Esophagus squamous epithelium (tissue), 5 donors: Measurements from ENCODE around the gene TNFAIP3. TPM values are rescaled to one million over a fixed set of nuclear protein-coding genes. Genes with fewer than 3 reads are reported as not detected.

Experiments
- DNase-seq: peaks from one replicate; lab custom pipeline; 2025; lab: John Stamatoyannopoulos, UW
- H3K27ac ChIP-seq, 4 donors: fragments of 200-600 bp; sonication (generic); one replicate each; pipeline ENCODE4 v1.5.1; 2016 to 2019; ENCODE audit warnings: mild to moderate bottlenecking in 1 of 4
- H3K27me3 ChIP-seq, 4 donors: fragments of 200-600 bp; sonication (generic); 1 replicate in 3 of 4; 2 replicates in 1 of 4; pipeline versions ENCODE4 v1.5.1 to v1.6.0; 2017 to 2021; ENCODE audit warnings: antibody characterized with exemption in 1 of 4
- H3K36me3 ChIP-seq, 3 donors: fragments of 200-600 bp; sonication (generic); one replicate each; pipeline ENCODE4 v1.5.1; 2016 to 2019
- H3K4me1 ChIP-seq, 3 donors: fragments of 200-600 bp; sonication (generic); one replicate each; pipeline ENCODE4 v1.5.1; 2017 to 2019
- H3K4me3 ChIP-seq, 4 donors: fragments of 200-600 bp; sonication (generic); 1 replicate in 3 of 4; 2 replicates in 1 of 4; pipeline ENCODE4 v1.5.1; 2016 to 2019; ENCODE audit warnings: mild to moderate bottlenecking in 2 of 4, moderate library complexity in 1 of 4
- H3K9me3 ChIP-seq, 3 donors: fragments of 200-600 bp; sonication (generic); one replicate each; pipeline ENCODE4 v1.5.1; 2016 to 2019
- CTCF ChIP-seq, 6 experiments: fragments of 450-650 bp in 4 of 6; fragments of 200-600 bp in 2 of 6; sonication (generic) in 2 of 6; IDR thresholded peaks; one replicate each; pipeline ENCODE4 v1.5.1; 2016 to 2019; ENCODE audit warnings: antibody characterized with exemption in 6 of 6, mild to moderate bottlenecking in 4 of 6, moderate library complexity in 4 of 6
- POLR2A ChIP-seq, 4 donors: fragments of 450-650 bp; IDR thresholded peaks; one replicate each; pipeline ENCODE4 v1.6.1; 2017; ENCODE audit warnings: antibody characterized with exemption in 4 of 4, mild to moderate bottlenecking in 4 of 4, moderate library complexity in 3 of 4
- WGBS, 2 donors: methylation state at CpG; one replicate each; pipeline ENCODE4 v1.1.5; 2018; 5-methylcytosine and 5-hydroxymethylcytosine counted together
- intact Hi-C: fragments of 100-400 bp; cut with DNase I; formaldehyde crosslinking; loops from one replicate; pipeline ENCODE4 v1.15.0; 2022
- total RNA-seq, 4 donors: library from RNA; depleted of rRNA; stranded (reverse); fragments of >200 nt; gene quantifications; one replicate each; pipeline ENCODE4 v1.1.0, GENCODE V29; 2016
- donor health status: DM: yes; HTN: yes; CAD: no.

Gene TNFAIP3
- total RNA-seq, 4 donors from 2014 or later = 4.2 to 21.7 (median 7.7) TPM

- H3K9me3 ChIP-seq = no peaks in the 10 kb centered on the region
- H3K4me3 ChIP-seq = no peak overlapping the region
- TF ChIP-seq CTCF (IDR thresholded peaks at IDR 0.05) (no peak), POLR2A (IDR thresholded peaks at IDR 0.05) (no peak)
- intact Hi-C loops = no loop called here
- WGBS, 2 donors = 92 to 94% methylated on average over 7 of the region's 7 CpGs
- no peak for DNase-seq
- no peak overlapping the region for H3K27ac ChIP-seq
- H3K36me3 ChIP-seq = no peaks in the 10 kb centered on the region
- H3K27me3 ChIP-seq = no peaks in the 10 kb centered on the region
- no peaks in the 10 kb centered on the region for H3K4me1 ChIP-seq
These were observed 36.3 kb downstream of the TNFAIP3 start for GRCh38 chr6:137903274-137903932.

GRCh38 chr6:137903933-137904821 is 37.1 kb downstream of the TNFAIP3 start:
- Histone ChIP-seq H3K27ac (no peak overlapping the region), H3K36me3 (no peaks in the 10 kb centered on the region), H3K4me1 (no peaks in the 10 kb centered on the region), H3K4me3 (no peak overlapping the region), H3K27me3 (no peaks in the 10 kb centered on the region), H3K9me3 (no peaks in the 10 kb centered on the region)
- intact Hi-C loops = no loop called here
- WGBS, 2 donors = 75 to 85% methylated on average over 11 to 12 of the region's 12 CpGs
- no peak for DNase-seq
- no peak for TF ChIP-seq CTCF (IDR thresholded peaks at IDR 0.05)
- no peak for TF ChIP-seq POLR2A (IDR thresholded peaks at IDR 0.05)

GRCh38 chr6:137904822-137905617 is 38.0 kb downstream of the TNFAIP3 start:
- no peak for DNase-seq
- peak overlapping the region in 2 of 4 donors; percentile 1 to 33 for H3K4me3 ChIP-seq
- TF ChIP-seq POLR2A (IDR thresholded peaks at IDR 0.05) (no peak), CTCF (IDR thresholded peaks at IDR 0.05) (no peak)

GRCh38 chr6:137906020-137906472 is 39.0 kb downstream of the TNFAIP3 start:
- Histone ChIP-seq H3K9me3 (no peaks in the 10 kb centered on the region), H3K27me3 (no peaks in the 10 kb centered on the region), H3K4me1 (no peaks in the 10 kb centered on the region), H3K27ac (no peak overlapping the region), H3K4me3 (no peak overlapping the region), H3K36me3 (no peaks in the 10 kb centered on the region)
- intact Hi-C loops = no loop called here
- 54 to 79% methylated on average over 1 of the region's 1 CpG for WGBS, 2 donors
- no peak for DNase-seq
- TF ChIP-seq CTCF (IDR thresholded peaks at IDR 0.05) (no peak), POLR2A (IDR thresholded peaks at IDR 0.05) (no peak)

More at GRCh38 chr6:137904822-137905617, 38.0 kb downstream of the TNFAIP3 start:
- no peaks in the 10 kb centered on the region for H3K27me3 ChIP-seq
- 62 to 67% methylated on average over 11 of the region's 11 CpGs for WGBS, 2 donors
- intact Hi-C loops = no loop called here
- no peaks in the 10 kb centered on the region for H3K36me3 ChIP-seq
- no peak overlapping the region for H3K27ac ChIP-seq
- no peaks in the 10 kb centered on the region for H3K4me1 ChIP-seq
- H3K9me3 ChIP-seq = no peaks in the 10 kb centered on the region
